SKM-1 treated with dmso at 0.1 percent for 144 hours (cell line): ENCODE data around the gene THAP8.
A peak's percentile ranks its signal among the peaks of the same experiment; 100 is the strongest.
"Not testable (repeated sequence)": the region's sequence is repeated elsewhere in the genome, so short reads cannot be mapped to it uniquely, and the experiment has no call there.

Experiments used
- DNase-seq: peaks from one replicate; lab custom pipeline; 2025; ENCODE audit not compliant: unreplicated experiment; lab: John Stamatoyannopoulos, UW

THAP8 gene

DNA sequence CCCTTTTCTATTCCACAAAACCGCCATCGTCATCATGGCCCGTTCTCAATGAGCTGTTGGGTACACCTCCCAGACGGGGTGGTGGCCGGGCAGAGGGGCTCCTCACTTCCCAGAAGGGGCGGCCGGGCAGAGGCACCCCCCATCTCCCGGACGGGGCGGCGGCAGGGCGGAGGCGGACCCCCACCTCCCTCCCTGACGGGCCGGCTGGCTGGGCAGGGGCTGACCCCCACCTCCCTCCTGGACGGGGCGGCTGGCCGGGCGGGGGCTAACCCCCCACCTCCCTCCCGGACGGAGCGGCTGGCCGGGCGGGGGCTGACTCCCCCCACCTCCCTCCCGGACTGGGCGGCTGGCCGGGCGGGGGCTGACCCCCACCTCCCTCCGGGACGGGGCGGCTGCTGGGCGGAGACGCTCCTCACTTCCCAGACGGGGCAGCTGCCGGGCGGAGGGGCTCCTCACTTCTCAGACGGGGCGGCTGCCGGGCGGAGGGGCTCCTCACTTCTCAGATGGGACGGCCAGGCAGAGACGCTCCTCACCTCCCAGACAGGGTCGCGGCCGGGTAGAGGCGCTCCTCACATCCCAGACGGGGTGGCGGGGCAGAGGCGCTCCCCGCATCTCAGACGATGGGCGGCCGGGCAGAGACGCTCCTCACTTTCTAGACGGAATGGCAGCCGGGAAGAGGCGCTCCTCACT lies 14.9 kb upstream of the THAP8 start:
- not testable (repeated sequence) for DNase-seq

DNA sequence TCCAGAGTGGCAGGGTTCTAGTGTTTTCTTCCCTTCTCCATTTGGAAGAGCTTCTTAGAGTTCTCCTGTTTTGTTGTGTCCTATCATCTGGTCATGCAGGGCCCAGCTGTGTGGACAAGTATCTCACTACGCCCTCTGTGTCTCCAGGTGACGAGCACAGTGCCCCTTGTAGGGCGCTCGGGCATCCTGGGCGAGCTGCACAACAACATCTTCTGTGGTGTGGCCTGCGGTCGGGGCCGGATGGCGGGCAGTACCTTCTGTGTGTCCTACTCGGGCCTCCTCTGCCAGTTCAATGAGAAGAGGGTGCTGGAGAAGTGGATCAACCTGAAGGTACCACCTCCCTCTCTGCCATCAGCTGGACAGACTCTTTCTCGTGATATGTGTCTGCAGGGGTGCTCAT lies 13.6 kb upstream of the THAP8 start:
- DNase-seq = no peak

DNA sequence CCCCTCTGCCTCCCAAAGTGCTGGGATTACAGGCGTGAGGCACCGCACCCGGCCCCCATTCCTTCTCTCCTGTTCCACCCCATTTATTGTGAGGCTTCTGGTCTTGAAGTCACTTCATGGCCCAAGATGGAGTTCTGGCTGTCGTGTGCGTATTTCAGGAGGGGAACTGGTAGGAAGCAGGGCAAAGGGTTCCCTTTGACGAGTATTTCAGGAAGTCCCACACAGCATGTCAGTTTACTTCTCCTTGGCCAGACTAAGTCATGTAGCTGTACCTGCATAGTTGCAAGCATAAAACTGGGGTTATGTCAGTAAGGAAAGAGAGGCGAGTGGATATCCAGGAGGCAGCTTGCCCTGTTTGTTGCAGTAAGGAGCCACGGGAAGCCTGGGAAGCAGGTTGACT lies 10.7 kb upstream of the THAP8 start:
- no peak for DNase-seq

DNA sequence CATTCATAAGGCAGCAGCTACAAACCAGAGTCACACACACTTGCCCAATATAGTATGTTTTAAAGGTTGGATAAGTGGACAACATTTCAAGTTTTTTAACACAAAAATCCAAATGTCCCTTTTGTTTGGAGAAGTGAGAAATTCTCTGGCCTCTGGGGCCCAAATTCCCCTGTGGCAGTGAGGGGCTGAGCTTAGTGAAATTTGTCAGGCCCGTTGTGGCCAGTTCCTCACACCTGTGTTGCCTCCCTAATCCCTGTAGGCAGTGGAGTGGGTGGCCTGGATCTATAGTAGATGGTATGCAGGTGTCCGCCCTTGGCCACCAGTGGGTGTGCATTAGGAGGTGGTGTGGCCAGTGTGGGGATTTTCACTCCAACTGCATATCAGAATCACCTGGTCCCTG lies 7.3 kb upstream of the THAP8 start:
- DNase-seq = no peak

DNA sequence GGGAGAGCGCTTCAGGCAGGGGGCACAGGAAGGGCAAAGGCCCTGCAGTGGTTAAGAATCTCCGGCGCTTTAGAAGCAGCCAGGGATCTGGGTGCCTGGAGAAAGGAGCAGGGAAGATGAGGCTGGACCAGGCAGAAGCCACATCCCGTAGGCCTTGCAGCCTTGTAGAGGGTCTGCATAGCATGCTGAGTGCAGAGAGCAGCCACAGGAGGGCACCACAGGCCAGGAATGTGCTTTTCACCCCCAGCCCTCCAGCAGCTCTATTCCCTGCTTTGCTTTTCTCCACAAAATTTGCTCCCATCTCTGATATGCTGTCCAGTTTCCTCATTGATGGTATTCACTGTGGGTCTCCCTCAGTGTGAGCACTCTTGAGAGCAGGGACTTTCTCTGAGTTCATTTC lies 6.3 kb upstream of the THAP8 start:
- DNase-seq = no peak

DNA sequence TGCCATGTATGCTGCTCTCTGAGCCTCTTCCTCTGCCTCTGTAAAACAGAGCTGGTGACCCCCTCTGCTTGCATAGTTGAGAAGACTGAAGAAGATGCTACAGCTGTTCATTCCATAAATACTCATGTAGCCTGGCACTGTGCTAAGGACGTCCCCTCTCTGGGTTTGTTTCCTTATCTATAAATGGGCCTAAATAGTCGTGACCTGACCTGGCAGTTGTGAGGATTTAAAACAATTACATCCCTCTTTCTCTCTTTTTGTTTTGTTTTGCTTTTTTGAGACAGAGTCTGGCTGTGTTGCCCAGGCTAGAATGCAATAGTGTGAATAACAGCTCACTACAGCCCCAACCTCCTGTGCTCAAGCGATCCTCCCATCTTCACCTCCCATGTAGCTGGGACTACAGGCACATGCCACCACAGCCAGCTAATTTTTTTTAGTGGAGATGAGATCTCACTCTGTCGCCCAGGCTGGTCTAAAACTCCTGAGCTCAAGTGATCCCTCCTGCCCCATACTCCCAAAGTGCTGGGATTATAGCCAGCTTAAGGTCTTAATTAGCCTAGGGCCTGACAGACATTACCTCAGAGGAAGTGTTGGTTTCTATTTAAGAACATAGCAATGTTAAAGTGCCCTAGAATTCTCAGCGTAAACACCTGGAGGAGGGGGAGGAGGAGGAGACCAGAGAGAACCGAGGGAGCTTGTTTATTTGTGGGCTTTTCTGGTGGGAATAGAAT lies 5.3 kb upstream of the THAP8 start:
- DNase-seq = no peak

DNA sequence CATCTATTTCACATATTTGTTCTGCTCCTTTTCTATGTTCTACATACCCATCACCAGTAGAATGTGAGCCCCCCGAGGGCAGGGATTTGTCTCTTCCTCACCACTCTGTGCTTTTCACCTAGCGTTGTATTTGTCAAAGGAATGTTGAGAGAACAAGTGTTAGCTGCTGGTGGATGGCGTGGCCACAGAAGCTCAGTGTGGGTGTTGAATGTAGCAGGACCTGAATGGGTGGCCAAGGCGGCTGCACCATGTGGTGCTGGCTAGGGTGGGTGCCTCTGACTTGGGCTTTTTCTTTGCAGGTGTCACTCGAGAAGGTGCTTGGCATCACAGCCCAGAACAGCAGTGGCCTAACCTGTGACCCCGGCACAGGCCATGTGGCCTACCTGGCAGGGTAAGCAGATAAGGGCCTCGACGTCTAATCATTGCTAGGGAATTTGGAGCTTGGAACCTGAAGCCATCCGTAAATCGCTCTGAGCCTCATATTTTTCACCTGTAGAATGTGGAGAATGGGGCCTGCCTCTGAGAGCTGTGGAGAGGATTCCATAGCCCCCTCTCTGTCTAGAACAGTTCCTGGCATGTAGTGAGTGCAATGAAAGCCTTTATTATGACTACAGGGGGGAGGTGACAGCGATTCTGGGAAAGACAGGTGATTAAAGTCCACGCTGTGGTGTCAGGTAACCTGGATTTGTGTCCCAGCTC lies 4.5 kb upstream of the THAP8 start:
- DNase-seq = no peak

DNA sequence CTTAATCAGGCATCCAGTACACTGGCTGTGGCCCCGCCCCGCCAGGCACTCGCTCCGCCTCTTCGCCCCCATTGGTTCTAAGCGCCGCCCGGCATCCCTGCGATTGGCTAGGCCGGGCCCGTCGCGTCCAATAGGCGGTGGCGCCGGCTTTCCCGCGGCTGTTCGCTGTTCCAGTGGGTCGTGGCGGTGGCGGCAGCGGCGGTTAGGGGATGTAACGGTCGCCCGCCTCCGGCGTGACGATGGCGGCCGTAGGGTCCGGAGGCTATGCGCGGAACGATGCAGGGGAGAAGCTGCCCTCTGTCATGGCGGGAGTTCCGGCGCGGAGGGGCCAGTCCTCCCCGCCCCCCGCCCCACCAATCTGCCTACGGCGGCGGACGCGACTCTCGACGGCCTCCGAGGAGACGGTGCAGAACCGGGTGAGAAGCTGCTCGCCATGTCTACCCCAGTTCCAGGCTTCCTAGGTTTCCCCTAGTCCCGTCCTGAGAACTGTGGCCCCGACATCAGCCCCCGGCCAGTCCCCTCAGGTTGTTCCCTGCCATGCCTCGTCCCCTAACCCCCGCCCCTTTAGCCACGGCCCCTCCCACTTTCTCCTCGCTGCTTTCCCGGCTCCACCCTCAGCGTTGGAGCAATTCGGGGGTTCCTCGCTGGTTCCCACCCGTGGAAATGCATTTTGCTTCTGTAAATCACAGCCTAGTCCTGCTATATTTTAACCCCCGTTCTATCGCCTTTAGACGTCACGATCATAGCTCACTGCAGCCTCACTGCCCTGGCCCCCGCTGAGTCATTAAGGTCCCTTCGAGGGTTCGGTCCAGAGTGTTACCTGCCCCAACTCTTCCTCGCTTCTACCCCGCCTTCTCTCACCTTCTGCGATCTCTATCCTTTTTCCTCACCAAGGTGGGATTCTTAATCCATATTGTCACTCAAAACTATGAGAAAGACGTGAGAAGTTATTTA lies 925 bp upstream of the THAP8 start, which contains the start of gene WDR62:
Gene WDR62 (plus strand): TSS at position 165 of the 954 bp plus-strand sequence. CDS start 75 bp downstream, at position 240.
- peak; percentile 93 for DNase-seq

DNA sequence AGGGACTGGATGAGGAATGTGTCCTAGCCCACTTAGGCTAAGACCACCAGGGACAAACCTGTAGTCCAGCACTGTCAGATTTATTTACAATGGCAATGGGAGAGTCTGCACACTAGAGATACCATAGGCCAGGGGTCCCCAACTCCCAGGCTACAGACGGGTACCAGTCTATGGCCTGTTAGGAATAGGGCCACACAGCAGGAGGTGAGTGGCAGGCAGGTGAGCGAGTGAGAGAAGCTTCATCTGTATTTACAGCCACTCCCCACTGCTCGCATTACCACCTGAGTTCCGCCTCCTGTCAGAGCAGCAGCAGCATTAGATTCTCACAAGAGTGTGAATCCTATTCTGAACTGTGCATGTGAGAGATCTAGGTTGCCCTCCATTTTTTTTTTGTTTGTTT lies 2.4 kb downstream of the THAP8 start:
- DNase-seq = no peak

DNA sequence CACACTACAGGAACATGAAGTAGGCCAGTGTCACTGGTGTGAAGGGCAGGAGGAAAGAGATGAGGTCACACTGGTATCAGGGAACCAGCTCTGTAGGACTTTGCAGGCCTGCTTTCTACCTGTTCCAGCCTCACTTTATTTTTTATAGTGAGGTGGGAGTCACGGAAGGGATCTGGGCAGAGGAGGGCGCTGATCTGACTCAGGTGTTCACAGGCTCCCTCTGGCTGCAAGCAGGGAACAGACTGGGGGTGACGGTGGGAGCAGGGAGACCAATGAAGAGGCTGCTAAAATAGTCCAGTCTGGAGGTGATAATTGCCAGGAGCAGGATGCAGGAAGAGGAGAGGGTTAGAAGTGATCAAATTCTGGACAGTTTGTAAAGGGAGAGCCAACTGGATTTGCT lies 2.8 kb downstream of the THAP8 start:
- no peak for DNase-seq

DNA sequence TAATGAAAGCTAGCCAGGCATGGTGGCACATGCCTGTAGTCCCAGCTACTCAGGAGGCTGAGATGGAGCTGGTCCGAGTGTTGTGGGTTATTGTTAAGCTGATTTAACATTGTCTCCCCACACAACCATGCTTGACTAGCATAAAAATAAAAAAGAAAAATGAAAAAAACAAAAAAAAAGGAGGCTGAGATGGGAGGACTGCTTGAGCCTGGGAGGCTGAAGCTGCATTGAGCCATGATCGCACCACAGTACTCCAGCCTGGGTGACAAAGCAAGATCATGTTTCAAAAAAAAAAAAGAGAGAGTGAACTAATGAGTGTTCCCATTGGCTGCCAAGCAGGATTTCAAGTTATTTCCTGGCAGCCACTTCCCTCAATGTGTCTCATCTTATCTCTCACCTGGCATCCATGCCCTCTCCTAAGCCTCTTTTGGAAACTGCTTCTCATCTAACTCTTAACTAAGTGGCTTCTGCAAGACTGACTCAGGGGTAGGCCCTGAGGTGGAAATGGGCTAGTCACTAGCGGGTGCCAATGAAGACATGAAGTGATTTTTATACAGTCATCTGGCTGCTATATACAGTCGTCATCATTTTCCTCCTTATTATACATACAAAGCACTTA lies 4.9 kb downstream of the THAP8 start:
- DNase-seq = no peak

DNA sequence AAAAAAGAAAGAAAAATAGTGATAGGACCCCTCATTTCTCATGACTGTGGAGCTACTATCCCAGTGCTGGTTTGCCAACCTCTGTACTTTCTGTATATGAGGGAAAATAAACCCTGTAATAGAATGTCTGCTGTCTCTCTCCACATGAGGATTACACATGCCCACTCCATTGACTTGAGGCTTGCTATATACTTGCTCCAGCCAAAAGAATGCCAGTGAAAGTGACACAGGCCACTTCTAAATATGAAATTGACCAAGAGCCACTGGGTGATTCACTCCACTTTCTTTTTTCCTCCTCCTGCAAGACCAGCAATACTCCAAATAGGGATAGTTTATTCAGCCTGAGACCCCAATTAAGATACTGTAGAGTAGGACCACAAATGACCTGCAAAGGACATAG lies 6.2 kb downstream of the THAP8 start:
- no peak for DNase-seq

DNA sequence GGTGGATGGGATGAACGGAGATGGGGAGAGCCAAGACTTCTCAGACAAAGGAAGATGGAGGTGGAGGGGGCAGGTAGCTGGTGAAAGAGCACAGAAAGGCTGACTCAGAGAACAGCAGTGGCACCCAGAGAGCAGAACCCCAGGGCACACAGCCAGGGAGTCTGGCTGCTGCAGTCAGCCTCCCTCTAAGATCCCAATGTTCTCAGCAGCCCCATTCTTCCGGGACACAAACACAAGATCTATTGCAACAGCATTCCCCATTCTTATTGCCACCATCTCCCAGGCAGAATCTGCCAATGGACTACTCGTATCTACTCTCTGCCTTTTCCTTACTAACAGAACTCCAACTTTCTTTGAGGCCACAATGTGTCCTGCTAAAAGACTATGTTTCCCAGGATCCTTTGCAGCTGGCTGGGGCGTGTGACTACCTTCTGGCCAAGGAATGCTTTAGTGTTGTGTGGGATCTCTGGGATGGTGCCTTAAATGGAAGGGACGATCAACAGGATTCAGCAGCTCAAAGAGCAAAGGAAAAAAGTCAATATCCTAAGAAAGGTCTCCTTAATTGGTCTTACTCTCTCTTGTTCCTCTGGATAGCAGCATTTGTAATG lies 7.5 kb downstream of the THAP8 start:
- DNase-seq = no peak

DNA sequence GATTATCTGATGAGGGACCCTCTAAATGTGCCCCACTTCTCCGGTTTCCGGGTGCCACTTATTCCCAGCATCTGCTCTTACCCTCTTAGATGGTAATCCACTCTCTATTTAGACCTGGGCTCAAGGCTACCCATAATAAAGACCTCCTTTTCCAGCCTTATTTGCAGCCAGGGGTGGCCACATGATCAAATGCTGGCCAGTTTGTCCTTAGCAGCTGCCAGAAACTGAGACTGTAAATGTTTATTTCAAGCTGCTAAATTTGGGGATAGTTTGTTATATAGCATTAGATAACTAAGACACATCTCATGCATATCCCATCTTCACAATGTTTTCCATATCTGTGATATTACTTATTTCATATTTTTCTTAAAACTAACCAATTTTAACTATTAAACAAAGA lies 10.1 kb downstream of the THAP8 start:
- no peak for DNase-seq

DNA sequence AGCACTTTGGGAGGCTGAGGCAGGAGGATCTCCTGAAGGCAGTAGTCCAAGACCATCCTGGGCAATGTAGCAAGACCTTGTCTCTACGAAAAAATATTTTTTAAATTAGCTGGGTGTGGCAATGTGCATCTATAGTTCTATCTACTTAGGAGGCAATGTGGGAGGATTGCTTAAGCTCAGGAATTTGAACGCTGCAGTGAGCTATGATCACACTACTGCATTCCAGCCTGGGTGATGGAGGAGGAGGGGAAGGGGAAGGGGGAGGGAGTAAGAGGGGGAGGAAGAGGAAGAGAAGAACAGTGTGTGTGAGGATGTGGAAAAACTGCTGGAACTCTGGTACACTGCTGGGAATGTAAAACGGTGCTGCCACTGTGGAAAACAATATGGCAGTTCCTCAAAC lies 12.3 kb downstream of the THAP8 start:
- DNase-seq = no peak

DNA sequence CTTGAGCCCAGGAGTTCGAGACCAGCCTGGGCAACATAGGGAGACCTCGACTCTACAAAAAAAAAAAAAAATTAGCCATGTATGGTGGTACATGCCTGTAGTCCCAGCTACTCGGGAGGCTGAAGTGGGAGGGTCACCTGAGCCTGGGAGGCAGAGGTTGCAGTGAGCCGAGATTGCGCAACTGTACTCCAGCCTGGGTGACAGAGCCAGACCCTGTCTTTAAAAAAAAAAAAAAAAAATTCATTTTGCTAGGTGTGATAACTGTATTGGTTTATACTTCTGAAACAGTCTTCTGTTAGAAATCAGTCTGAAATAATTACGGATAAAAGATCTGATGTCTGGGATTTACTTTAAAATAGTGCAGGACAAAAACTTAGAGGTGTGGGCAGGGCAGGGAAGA lies 13.0 kb downstream of the THAP8 start:
- DNase-seq = not testable (repeated sequence)

DNA sequence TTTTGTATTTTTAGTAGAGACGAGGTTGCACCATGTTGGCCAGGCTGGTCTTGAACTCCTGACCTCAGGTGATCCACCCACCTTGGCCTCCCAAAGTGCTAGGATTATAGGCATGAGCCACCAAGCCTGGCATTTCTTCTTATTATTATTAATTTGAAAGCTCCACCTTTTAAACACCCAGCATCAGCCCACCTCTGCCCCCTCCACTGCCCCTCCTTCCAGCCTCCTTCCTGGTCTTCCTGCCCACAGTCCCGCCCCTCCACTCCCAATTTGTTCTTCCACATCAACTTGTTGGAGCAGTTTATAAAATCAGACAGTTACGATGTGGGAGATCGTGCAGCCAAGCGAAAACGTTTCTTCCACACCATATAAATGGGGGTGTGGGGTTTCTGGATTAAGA lies 13.6 kb downstream of the THAP8 start:
- DNase-seq = no peak

DNA sequence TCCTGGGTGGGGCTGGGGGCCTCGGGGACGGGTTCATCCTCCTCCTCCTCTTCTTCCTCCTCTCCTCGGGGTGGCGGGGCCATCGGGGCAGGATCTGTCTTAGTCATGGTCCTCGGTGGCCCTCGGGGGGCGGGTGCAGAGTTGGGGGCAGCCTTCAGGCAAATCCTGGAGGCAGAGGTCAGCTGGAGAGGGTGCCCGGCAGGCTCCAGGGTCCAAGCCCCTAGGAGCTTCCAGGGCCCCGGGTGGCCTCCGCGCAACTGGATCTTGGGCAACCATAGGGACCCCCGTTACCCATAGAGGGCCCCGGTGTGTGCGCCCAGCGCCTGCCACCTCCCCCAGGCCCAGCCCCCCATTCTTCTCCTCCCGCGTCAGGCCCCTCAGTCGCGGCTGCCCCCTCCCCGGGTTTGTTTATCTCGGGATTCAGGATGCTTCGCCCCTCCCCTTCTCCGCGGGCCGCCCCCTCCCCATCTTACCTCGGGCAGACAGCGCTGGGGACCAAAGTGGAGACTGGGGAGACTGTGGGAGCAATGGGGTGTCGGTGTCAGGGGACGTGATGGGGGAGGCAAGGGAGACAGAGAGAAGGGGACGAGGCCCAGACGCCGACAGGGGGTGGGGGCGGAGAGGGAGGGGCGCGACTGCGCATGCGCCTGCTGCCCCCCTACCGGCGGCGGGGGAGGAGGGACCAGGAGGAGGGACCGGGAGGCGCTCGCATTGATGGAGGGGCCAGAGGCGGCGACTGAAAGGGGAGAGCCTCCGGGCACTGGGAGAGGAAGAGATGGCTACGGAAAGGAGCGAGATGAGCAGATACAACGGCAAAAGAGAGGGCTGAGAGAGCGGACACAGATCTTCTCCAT lies 21.6 kb downstream of the THAP8 start, which contains the start of gene CLIP3:
Gene CLIP3 (minus strand): TSS at position 623 of the 854 bp plus-strand sequence. CDS start 516 bp downstream, at position 107.
- no peak for DNase-seq

DNA sequence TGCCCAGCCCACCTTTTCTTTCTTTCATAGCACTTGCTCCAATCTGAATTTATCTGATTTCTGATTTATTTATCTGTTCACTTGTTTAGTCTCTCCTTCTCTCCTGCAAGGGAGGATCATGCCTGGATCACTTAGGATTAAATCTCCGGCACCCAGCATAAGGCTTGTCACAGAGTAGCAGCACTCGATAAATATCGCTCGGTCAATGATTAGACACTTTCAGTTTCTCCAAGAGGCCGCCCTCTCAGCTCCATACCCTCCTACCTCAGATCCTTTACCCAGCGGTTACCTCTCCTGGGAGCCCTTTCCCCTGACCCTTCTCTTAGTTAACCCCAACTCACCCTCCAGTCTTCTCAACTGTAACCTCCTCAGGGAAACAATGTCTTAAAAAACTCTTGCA lies 22.8 kb downstream of the THAP8 start:
- DNase-seq = no peak
